K562 (cell line): Measurements from ENCODE around the gene TMEM63A. TPM values are rescaled to one million over a fixed set of nuclear protein-coding genes. Genes with fewer than 3 reads are reported as not detected.

Source experiments
- ATAC-seq: fragments of 200-7000 bp; cut with Tn5 transposase; 3 replicates; pipeline ENCODE4 v1.9.1; 2020; ENCODE audit warnings: moderate library complexity
- BruUV-seq: library from RNA; stranded (reverse); fragments of 400-500 nt; replicated peaks from 2 replicates; lab custom pipeline; 2021; lab: Mats Ljungman, UMichigan
- CTCF ChIA-PET: fragments of 300-600 bp; formaldehyde crosslinking; extraction: SDS; loops from one replicate; lab custom pipeline; 2021; ENCODE audit warnings: low intra/inter-chr PET ratio; lab: Yijun Ruan, JAX
- POLR2A ChIA-PET: fragments of 300-600, 350-650 bp; sonication (Branson Sonifier 250); formaldehyde crosslinking; extraction: SDS; loops from one replicate; lab custom pipeline; 2021; ENCODE audit warnings: antibody characterized with exemption, inconsistent platforms; lab: Yijun Ruan, JAX
- DNase-seq, 4 experiments: peaks; one replicate each; pipeline versions ENCODE4 v3.0.0 to v3.0.0-alpha.2; 2011 to 2018; ENCODE audit warnings: low spot score in 3 of 4, mixed read lengths in 3 of 4; ENCODE audit errors: extremely low read depth in 1 of 4
- FAIRE-seq: peaks from 2 replicates; lab custom pipeline; 2011; peaks lifted over from hg19 to GRCh38; lab: Jason Lieb, UNC
- H2AFZ ChIP-seq: 2 replicates; pipeline ENCODE4 v1.6.0; 2011; ENCODE audit warnings: low read depth, low read length, control low read depth, inconsistent platforms
- H3K27ac ChIP-seq: fragments of 200-600 bp; 3 replicates; pipeline ENCODE4 v1.8.0; 2011; ENCODE audit warnings: low read depth, mild to moderate bottlenecking, control low read depth, inconsistent platforms, low read length, moderate library complexity, mixed read lengths; ENCODE audit errors: extremely low read depth
- H3K27me3 ChIP-seq, 2 experiments: fragments of 300-600 bp in 1 of 2; 2 replicates in 1 of 2; 3 replicates in 1 of 2; pipeline versions ENCODE4 v1.6.0 to v1.8.0; 2011; ENCODE audit warnings: inconsistent platforms in 2 of 2, low read length in 2 of 2, mild to moderate bottlenecking in 1 of 2, mixed read lengths in 1 of 2, moderate library complexity in 1 of 2; ENCODE audit not compliant: control insufficient read depth in 2 of 2, insufficient read depth in 2 of 2
- H3K36me3 ChIP-seq: fragments of 300-600 bp; 3 replicates; pipeline ENCODE4 v1.8.0; 2011; ENCODE audit warnings: mild to moderate bottlenecking, low read length, inconsistent platforms; ENCODE audit not compliant: control insufficient read depth, insufficient read depth
- H3K4me1 ChIP-seq, 2 experiments: fragments of 200-600 bp in 1 of 2; replicated peaks in 1 of 2; 2 replicates in 1 of 2; 3 replicates in 1 of 2; pipeline versions ENCODE4 v1.5.1 to v1.8.0; 2011; ENCODE audit warnings: inconsistent platforms in 2 of 2, low read length in 2 of 2, mild to moderate bottlenecking in 1 of 2, mixed read lengths in 1 of 2, moderate library complexity in 1 of 2; ENCODE audit not compliant: control insufficient read depth in 2 of 2, insufficient read depth in 2 of 2
- H3K4me2 ChIP-seq: 2 replicates; pipeline ENCODE4 v1.6.1; 2011; ENCODE audit warnings: low read length, control low read depth, inconsistent platforms, mixed read lengths; ENCODE audit not compliant: insufficient read depth
- H3K4me3 ChIP-seq: fragments of 200-600 bp; sonication (generic), shearing (Covaris generic); 2 replicates; pipeline ENCODE4 v1.5.1; 2016; ENCODE audit warnings: control low read depth, inconsistent platforms
- H3K79me2 ChIP-seq: fragments of 200-600 bp; 3 replicates; pipeline ENCODE4 v1.8.0; 2011; ENCODE audit warnings: low read length, inconsistent platforms; ENCODE audit not compliant: control insufficient read depth, insufficient read depth
- H3K9ac ChIP-seq, 2 experiments: 2 replicates each; pipeline versions ENCODE4 v1.6.0 to v1.6.1; 2011; ENCODE audit warnings: low read depth in 2 of 2, low read length in 2 of 2, control low read depth in 1 of 2, inconsistent platforms in 1 of 2, mild to moderate bottlenecking in 1 of 2, mixed read lengths in 1 of 2; ENCODE audit not compliant: insufficient read depth in 1 of 2
- H3K9me1 ChIP-seq: one replicate; pipeline ENCODE4 v1.6.0; 2011; ENCODE audit warnings: inconsistent platforms, mild to moderate bottlenecking, low read length, moderate library complexity; ENCODE audit not compliant: control insufficient read depth, insufficient read depth
- H3K9me3 ChIP-seq: replicated peaks from 2 replicates; pipeline ENCODE4 v1.5.1; 2011; ENCODE audit warnings: low read depth, low read length, inconsistent platforms; ENCODE audit not compliant: control insufficient read depth, insufficient read depth
- H4K20me1 ChIP-seq: replicated peaks from 2 replicates; pipeline ENCODE4 v1.6.1; 2011; ENCODE audit warnings: low read length, inconsistent platforms, mixed read lengths; ENCODE audit not compliant: control insufficient read depth, insufficient read depth
- ESRRA ChIP-seq: fragments of 450-650 bp; IDR thresholded peaks from 2 replicates; pipeline ENCODE4 v1.6.1; 2014; ENCODE audit warnings: low read depth, mild to moderate bottlenecking, moderate library complexity, borderline replicate concordance
- FOXM1 ChIP-seq, 2 experiments: fragments of 450-650 bp in 1 of 2; sonication (generic) in 1 of 2; formaldehyde crosslinking in 1 of 2; IDR thresholded peaks; 2 replicates each; pipeline versions ENCODE4 v1.6.1 to v1.9.0; 2017 to 2022; ENCODE audit warnings: low read depth in 2 of 2, mild to moderate bottlenecking in 2 of 2, missing genetic modification reagents in 1 of 2, moderate library complexity in 1 of 2
- GATAD2B ChIP-seq: fragments of 450-650 bp; IDR thresholded peaks from 2 replicates; pipeline ENCODE4 v1.6.1; 2017; ENCODE audit warnings: mild to moderate bottlenecking, borderline replicate concordance
- GTF2A2 ChIP-seq: IDR thresholded peaks from 2 replicates; pipeline ENCODE4 v1.6.1; 2016; ENCODE audit warnings: mild to moderate bottlenecking, missing genetic modification characterization, missing compliant biosample characterization
- HEY1 ChIP-seq: fragments of 250-450 bp; sonication (Bioruptor Pico); IDR thresholded peaks from 2 replicates; pipeline ENCODE4 v1.5.0; 2020; ENCODE audit warnings: mild to moderate bottlenecking, moderate library complexity, borderline replicate concordance
- HNRNPH1 ChIP-seq: fragments of 200-400 bp; formaldehyde crosslinking; optimal IDR thresholded peaks from 2 replicates; pipeline ENCODE3; 2017; ENCODE audit warnings: low read depth, mild to moderate bottlenecking, low read length, moderate library complexity
- MCM5 ChIP-seq: fragments of 450-650 bp; IDR thresholded peaks from 2 replicates; pipeline ENCODE4 v1.6.1; 2016; ENCODE audit warnings: low read depth
- NR1H2 ChIP-seq: sonication (generic); formaldehyde crosslinking; IDR thresholded peaks from 2 replicates; pipeline ENCODE4 v1.4.0; 2020; ENCODE audit warnings: mild to moderate bottlenecking, missing genetic modification reagents
- RNF2 ChIP-seq: sonication (generic); IDR thresholded peaks from 2 replicates; pipeline ENCODE4 v1.6.1; 2016
- SNRNP70 ChIP-seq: fragments of 200-400 bp; formaldehyde crosslinking; optimal IDR thresholded peaks from 2 replicates; pipeline ENCODE3; 2017; ENCODE audit warnings: low read depth, low read length
- USF2 ChIP-seq: sonication (generic); formaldehyde crosslinking; IDR thresholded peaks from 2 replicates; pipeline ENCODE4 v1.5.0; 2020; ENCODE audit warnings: missing genetic modification reagents
- ZBTB9 ChIP-seq: fragments of 450-650 bp; formaldehyde crosslinking; IDR thresholded peaks from 2 replicates; pipeline ENCODE4 v1.4.0; 2020; ENCODE audit warnings: mild to moderate bottlenecking, moderate library complexity
- WGBS: fragments of 100-300 bp; shearing (Covaris generic); methylation state at CpG from one replicate; pipeline ENCODE4 v1.1.6; 2016; ENCODE audit warnings: low coverage, mixed read lengths; ENCODE audit not compliant: insufficient coverage; ENCODE audit errors: missing lambda C conversion rate; 5-methylcytosine and 5-hydroxymethylcytosine counted together
- in situ Hi-C: fragments of 300-500 bp; cut with MboI; formaldehyde crosslinking; loops from 4 replicates; pipeline ENCODE4 v1.15.0; 2018; ENCODE audit warnings: inconsistent platforms, mixed read lengths
- intact Hi-C: fragments of 100-400 bp; cut with micrococcal nuclease; formaldehyde crosslinking; loops from 2 replicates; pipeline ENCODE4 v1.14.2; 2022
- polyA plus RNA-seq, 8 experiments: library from polyadenylated mRNA; depleted of rRNA in 4 of 8; stranded (reverse) in 5 of 8; unstranded in 3 of 8; fragments of >200 nt; fragmentation: Nextera tagmentation in 2 of 8; fragmentation: Illumina TruSeq in 1 of 8; extraction: Ambion mirVana in 2 of 8; extraction: Trizol in 1 of 8; gene quantifications; 2 replicates each; pipeline versions ENCODE4 v1.2.1 to v1.2.3, GENCODE V29; 2011 to 2014; ENCODE audit warnings: inconsistent platforms in 1 of 8, missing spikeins in 1 of 8
- total RNA-seq, 7 experiments: library from RNA; depleted of rRNA in 6 of 7; stranded (reverse); fragments of >200 nt in 6 of 7; fragmentation: Illumina TruSeq in 2 of 7; extraction: Trizol in 2 of 7; gene quantifications; 2 replicates each; pipeline versions ENCODE4 v1.2.1 to v1.2.3, GENCODE V29; 2011 to 2021; ENCODE audit warnings: low replicate concordance in 1 of 7
- TF ChIP-seq, protein P1 (sequence below), 2 experiments: fragments of 200-800 bp in 1 of 2; sonication (Bioruptor generic) in 1 of 2; sonication (generic) in 1 of 2; formaldehyde crosslinking in 1 of 2; IDR thresholded peaks in 1 of 2; conservative IDR thresholded peaks in 1 of 2; 2 replicates each; pipeline versions ENCODE4 v1.5.0 to v1.6.1; 2016 to 2020; ENCODE audit warnings: missing compliant biosample characterization in 1 of 2, missing genetic modification characterization in 1 of 2, missing genetic modification reagents in 1 of 2
- TF ChIP-seq, protein P2 (sequence below), 2 experiments: fragments of 450-650 bp in 1 of 2; sonication (generic) in 1 of 2; formaldehyde crosslinking in 1 of 2; IDR thresholded peaks in 1 of 2; conservative IDR thresholded peaks in 1 of 2; 2 replicates each; pipeline versions ENCODE4 v1.6.1 to v1.8.1; 2016 to 2023; ENCODE audit warnings: mild to moderate bottlenecking in 2 of 2, moderate library complexity in 2 of 2, inconsistent platforms in 1 of 2, missing genetic modification reagents in 1 of 2

Gene TMEM63A
- total and polyA plus RNA-seq, 9 of the 15 experiments (the other 6 are each of a cell fraction or from before 2014, with no cell fraction given) = 2.0 to 54.6 (median 17.5) TPM

- intact Hi-C loops = loop anchor here (2.0 to 5.0 kb wide), 3 partner anchors 34 to 134 kb away; partner anchors contain the start of genes H3-3A and SDE2
- H4K20me1 ChIP-seq = no peaks in the 10 kb centered on the region
- FAIRE-seq = peak; percentile 98
- H3K4me2 ChIP-seq = peak overlapping the region; percentile 88
- peak; percentile 95 to 98 (median 96) for DNase-seq
- ChIA-PET CTCF (no interaction called here), POLR2A (interaction anchor here (0.6 to 1.5 kb wide), 4 partner anchors 8 to 261 kb away, joined by 3 to 5 read pairs (median 4); no protein-coding TSS in a partner anchor)
- WGBS = 18% methylated on average over 14 of the region's 14 CpGs
- ATAC-seq = peak; percentile 66
- H3K9me1 ChIP-seq = no peaks in the 10 kb centered on the region
- no TSS peak for BruUV-seq
- peaks cover 10% of the 10 kb centered on the region for H3K79me2 ChIP-seq
- H3K27ac ChIP-seq = peak overlapping the region; percentile 98
- H2AFZ ChIP-seq = peak overlapping the region; percentile 76
- no peaks in the 10 kb centered on the region for H3K9me3 ChIP-seq
- H3K9ac ChIP-seq = peak overlapping the region; percentile 82 to 87
- no peaks in the 10 kb centered on the region for H3K27me3 ChIP-seq
- peaks cover 53 to 62% of the 10 kb centered on the region in 2 experiments for H3K4me1 ChIP-seq
- H3K36me3 ChIP-seq = no peaks in the 10 kb centered on the region
- H3K4me3 ChIP-seq = 0 out of 2 replicates have a peak overlapping the region, but pooled peaks have one; percentile 4
- in situ Hi-C loops = no loop called here
- TF ChIP-seq ESRRA (peak; percentile 66; the same call in 1 of the 2 replicates), HNRNPH1 (no peak), GATAD2B (peak; percentile 39; the same call in 1 of the 2 replicates), NR1H2 (CRISPR knock-in tag) (no peak), SNRNP70 (no peak), ZBTB9 (CRISPR knock-in tag) (peak; percentile 96), GTF2A2 (tag) (peak; percentile 82), USF2 (CRISPR knock-in tag) (no peak), RNF2 (peak; percentile 97), FOXM1 (IDR thresholded peaks at IDR 0.05; ENCODE audit: low read depth) (peak; percentile 98), FOXM1 (CRISPR knock-in tag; IDR thresholded peaks at IDR 0.05; ENCODE audit: low read depth) (no peak), HEY1 (CRISPR knock-in tag) (peak; percentile 92), MCM5 (no peak)
- TF ChIP-seq, protein P1, sequence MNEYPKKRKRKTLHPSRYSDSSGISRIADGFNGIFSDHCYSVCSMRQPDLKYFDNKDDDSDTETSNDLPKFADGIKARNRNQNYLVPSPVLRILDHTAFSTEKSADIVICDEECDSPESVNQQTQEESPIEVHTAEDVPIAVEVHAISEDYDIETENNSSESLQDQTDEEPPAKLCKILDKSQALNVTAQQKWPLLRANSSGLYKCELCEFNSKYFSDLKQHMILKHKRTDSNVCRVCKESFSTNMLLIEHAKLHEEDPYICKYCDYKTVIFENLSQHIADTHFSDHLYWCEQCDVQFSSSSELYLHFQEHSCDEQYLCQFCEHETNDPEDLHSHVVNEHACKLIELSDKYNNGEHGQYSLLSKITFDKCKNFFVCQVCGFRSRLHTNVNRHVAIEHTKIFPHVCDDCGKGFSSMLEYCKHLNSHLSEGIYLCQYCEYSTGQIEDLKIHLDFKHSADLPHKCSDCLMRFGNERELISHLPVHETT (CRISPR knock-in tag; conservative IDR thresholded peaks at IDR 0.05 in 1 of 2, IDR thresholded peaks at IDR 0.05 in 1 of 2) = peak in 1 of 2 experiments; percentile 98; a peak in 2 of 4 replicates
- TF ChIP-seq, protein P2, sequence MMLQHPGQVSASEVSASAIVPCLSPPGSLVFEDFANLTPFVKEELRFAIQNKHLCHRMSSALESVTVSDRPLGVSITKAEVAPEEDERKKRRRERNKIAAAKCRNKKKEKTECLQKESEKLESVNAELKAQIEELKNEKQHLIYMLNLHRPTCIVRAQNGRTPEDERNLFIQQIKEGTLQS (IDR thresholded peaks at IDR 0.05) = peak; percentile 45; the same call in 1 of the 2 replicates
- TF ChIP-seq, protein P2 (CRISPR knock-in tag; conservative IDR thresholded peaks at IDR 0.05) = peak; percentile 86; the same call in 1 of the 2 replicates
Measured at GRCh38 chr1:225928186-225929175, 46.3 kb upstream of the TMEM63A start.
